Measurements from ENCODE around the gene ETS1.

Gene ETS1

GRCh38 chr11:128477811-128478210 lies 109.5 kb downstream of the ETS1 start:
- no peak for DNase-seq

GRCh38 chr11:128477278-128477677 lies 110.1 kb downstream of the ETS1 start:
- DNase-seq, result no peak

DNA sequence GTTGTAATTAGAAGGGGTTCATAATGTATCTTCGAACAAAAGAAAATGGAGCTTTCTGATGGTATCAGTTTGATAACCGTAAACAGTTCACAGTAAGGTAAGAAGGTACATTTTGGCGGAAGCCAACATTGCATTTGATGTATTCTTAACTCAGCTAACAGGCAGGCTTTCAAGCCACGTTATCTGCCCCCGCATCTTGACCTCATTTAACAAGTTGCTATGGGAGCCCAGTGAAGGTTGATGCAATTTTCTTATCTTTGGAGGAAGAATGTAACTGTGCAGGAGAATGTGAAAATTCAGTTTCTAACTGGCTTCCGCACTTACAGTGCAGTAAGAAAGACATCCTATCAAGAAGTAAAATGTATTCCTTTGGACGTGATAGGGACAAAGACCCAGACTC lies 110.6 kb downstream of the ETS1 start:
- DNase-seq, result peak; percentile 81

GRCh38 chr11:128476049-128476448 lies 111.3 kb downstream of the ETS1 start:
- no peak for DNase-seq

DNA sequence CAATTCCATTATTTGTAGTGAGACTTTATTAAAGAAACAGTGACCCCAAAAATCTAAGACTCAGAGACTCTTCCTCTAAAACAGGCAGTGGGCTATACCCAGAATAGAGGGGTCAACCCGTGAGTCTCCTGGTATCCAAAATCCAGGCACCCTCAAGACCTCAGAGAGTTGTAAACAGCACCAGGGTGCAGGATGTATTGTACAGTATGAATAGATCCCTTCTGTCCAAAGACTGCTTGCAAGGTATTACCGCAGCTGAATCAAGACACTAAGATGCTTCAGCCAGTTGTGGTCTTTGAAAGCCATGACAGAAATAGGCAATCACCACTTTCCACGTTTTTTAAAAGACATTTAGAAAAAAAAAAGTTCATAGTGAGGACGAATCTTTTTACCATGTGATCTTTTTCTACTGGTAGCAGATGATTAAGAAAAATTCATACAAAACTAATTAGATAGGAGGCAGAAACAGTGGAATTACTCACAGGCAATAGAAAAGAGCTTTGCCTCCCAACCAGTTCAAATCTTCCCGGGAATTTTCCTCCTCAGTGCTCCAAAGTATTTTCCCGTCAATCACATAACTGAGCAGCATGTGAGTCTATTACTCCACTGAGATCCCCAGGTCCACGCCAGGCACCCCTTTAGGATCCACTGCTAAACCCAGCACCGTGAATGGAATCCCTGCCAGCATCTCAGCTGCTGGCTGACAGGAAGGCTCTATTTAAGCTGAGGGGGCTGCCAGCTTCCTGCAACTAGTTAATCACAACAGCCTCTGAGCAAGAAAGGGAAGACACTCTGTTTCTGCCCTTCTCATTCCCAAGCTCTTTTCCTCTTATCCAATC lies 113.1 kb downstream of the ETS1 start:
- DNase-seq, result no peak

DNA sequence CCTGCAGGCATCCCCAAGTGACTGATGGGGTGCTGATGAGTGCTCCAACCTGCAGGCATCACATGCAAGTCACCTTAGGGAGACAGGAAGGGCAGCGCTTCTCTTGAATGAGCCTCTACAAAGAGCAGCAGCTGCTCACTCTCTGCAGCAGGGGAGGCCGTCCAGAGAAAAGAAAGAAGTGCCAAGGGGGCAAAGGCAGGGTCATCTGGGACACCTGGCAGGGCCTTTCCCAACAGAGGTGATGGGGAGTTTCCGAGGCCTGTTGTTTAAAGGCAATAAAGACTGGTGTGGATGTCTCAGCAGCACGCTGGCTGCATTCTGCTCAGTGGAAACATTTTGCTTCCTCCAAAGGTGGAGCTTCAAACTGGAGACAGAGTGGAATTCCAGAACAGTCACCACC lies 113.7 kb downstream of the ETS1 start:
- DNase-seq, result peak; percentile 55

- DNase-seq, result peak; percentile 57
Measured at GRCh38 chr11:128472128-128473089, 114.9 kb downstream of the ETS1 start.

- peak; percentile 59 for DNase-seq
Measured at GRCh38 chr11:128471138-128471661, 116.2 kb downstream of the ETS1 start.

- DNase-seq, result peak; percentile 47
Measured at GRCh38 chr11:128470081-128470480, 117.3 kb downstream of the ETS1 start.

GRCh38 chr11:128469220-128469619 lies 118.1 kb downstream of the ETS1 start:
- peak; percentile 35 for DNase-seq

- DNase-seq, result no peak
Measured at GRCh38 chr11:128468111-128468510, 119.2 kb downstream of the ETS1 start.

GRCh38 chr11:128467610-128468041 lies 119.7 kb downstream of the ETS1 start:
- peak; percentile 47 for DNase-seq

DNA sequence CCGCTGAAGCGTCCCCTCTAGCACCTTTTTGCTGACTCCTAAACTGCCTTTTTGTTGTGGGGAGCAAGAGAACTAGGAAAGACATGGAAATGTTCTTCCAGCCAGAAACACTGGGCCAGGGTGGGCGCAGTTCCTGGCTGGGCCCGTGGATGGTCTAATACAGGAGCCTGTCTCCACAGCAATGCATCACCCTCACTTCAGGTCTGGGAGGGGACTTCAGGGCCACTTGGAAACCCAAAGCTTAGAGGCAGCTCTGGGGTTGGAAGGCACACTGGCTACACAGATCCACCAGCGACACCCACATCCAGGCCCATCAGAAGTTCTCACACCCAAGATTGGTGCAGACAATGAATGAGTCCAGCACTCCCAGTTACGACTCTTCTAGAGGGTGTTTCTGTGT lies 120.3 kb downstream of the ETS1 start:
- no peak for DNase-seq

- peak; percentile 63 for DNase-seq
Measured at GRCh38 chr11:128465946-128466705, 121.2 kb downstream of the ETS1 start.

GRCh38 chr11:128465531-128465930 lies 121.8 kb downstream of the ETS1 start:
- DNase-seq, result no peak

DNA sequence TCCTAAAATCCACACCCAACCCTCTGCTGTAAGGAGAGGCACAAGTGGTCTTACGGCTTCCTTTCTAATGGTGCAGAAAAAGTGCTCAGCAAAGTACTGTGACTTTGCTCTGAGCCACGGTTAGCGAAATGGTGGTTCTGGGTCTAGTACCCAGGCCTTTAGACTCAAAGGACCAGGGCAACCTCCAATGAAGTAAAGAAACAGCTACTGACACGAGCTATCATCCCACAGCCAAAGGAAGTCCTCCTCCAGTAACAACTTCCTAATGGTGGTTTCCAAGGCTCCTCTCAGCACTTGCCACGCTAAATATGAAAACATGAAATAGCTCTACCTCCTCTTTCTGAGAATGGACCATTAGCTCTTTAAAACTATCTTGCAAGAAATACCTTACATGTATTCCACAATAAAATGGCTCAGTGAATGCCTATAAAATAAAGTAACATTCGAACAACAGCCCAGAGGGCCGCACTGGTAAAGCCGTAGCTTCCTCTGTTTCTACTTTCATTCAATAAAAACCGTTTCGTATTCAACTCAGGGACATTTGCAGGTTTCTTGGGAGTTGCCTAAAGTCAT lies 122.4 kb downstream of the ETS1 start:
- DNase-seq, result no peak

DNA sequence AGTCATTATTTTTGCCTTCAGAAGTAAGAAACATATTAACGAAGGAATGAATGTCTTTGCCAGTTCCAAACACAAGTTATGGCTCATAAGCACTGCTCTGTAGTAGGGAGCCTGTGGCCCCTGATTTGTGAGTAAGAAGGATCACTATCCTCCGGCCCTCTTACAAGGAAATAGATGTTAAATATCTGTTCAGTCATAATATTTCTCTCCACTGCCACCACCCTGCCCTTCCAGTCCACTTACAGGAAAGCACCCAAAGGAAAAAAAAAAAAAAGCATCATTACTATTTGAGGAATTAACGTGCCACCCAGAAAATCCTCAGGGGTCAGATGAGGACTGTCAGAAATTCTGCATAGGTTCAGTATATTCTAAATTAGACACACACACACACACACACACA lies 123.4 kb downstream of the ETS1 start:
- DNase-seq, result no peak

- no peak for DNase-seq
Measured at GRCh38 chr11:128463371-128463829, 124.0 kb downstream of the ETS1 start.

DNA sequence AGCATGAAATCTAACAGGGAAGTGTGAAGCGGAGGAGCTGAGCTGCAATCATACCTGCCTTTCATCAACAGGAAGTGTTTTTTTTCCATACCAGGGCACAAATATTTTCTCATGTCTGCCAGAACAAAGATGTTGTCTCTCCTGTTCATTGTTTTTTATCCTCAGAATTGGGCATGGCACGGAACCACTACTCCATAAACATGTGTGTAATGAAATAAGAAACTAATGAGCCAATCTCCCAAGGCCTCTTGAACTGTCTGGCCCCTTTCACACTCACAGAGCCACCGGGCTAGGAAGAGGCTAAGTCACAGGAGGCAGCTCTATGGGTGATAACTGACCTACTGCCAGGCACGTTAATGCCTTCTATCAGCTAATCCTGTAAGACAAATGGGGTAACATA lies 124.4 kb downstream of the ETS1 start:
- DNase-seq, result peak; percentile 50

- DNase-seq, result no peak
Measured at GRCh38 chr11:128462189-128462588, 125.2 kb downstream of the ETS1 start.

DNA sequence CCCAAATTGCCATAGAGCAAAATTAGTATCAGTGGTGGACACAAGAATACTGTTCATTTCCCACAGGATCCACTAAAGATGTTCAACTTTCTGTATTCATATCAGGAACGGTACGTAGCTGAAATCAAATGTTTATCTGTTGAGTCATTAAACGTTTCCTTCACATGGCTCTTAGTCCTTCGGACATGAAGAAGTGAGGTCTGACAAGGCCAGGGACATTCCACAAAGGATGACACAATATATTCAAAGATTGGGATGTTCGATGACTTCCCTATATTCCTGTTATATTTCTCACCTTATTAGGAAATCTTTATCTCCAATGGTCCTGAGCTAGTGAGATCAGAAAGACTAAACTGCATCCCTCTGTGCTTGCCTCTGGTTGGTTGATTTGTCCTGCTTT lies 129.0 kb downstream of the ETS1 start:
- no peak for DNase-seq

DNA sequence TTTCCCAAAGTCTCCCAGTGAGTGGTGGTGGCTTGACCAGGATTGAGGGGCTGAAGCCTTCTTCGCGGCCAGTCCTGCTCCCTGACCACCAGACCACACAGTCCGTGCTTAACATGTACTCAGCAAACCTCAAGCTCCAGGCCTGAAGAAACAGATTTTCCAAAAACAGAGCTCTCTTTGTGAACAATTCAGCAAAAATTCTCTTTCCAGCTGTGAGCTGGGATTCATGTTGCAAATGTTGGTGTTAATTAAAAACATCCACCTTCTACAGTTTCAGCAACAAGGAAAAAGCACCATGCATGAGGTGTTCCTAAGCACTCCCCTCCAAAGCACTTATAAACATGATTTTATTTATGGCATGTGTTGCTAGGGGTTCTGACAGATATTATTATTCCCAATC lies 129.5 kb downstream of the ETS1 start:
- no peak for DNase-seq
